ENCODE results near the gene CAMK4.

The CAMK4 gene

GRCh38 chr5:111486926-111487325 lies 262.7 kb downstream of the CAMK4 start:
- DNase-seq (ENCODE audit: low read depth): no peak

- no peak for DNase-seq (ENCODE audit: low read depth)
Observed at GRCh38 chr5:111488353-111488752, 264.2 kb downstream of the CAMK4 start.

- no peak for DNase-seq (ENCODE audit: low read depth)
Observed at GRCh38 chr5:111493031-111493430, 268.8 kb downstream of the CAMK4 start.

- DNase-seq (ENCODE audit: low read depth): no peak
Observed at GRCh38 chr5:111494355-111494999, 270.3 kb downstream of the CAMK4 start.

- DNase-seq (ENCODE audit: low read depth): no peak
Observed at GRCh38 chr5:111495159-111495558, 271.0 kb downstream of the CAMK4 start.

- DNase-seq (ENCODE audit: low read depth): no peak
Observed at GRCh38 chr5:111498346-111498745, 274.2 kb downstream of the CAMK4 start.

- DNase-seq (ENCODE audit: low read depth): no peak
Observed at GRCh38 chr5:111502956-111503355, 278.8 kb downstream of the CAMK4 start.

GRCh38 chr5:111505096-111505495 lies 280.9 kb downstream of the CAMK4 start:
- no peak for DNase-seq (ENCODE audit: low read depth)

GRCh38 chr5:111507276-111507675 lies 283.1 kb downstream of the CAMK4 start:
- DNase-seq (ENCODE audit: low read depth): no peak

- DNase-seq (ENCODE audit: low read depth): no peak
Observed at GRCh38 chr5:111509119-111509518, 284.9 kb downstream of the CAMK4 start.

- no peak for DNase-seq (ENCODE audit: low read depth)
Observed at GRCh38 chr5:111511174-111511830, 287.1 kb downstream of the CAMK4 start.

GRCh38 chr5:111511831-111512374 lies 287.7 kb downstream of the CAMK4 start:
- DNase-seq (ENCODE audit: low read depth): no peak

GRCh38 chr5:111512375-111513130 lies 288.4 kb downstream of the CAMK4 start, which contains the start of gene STARD4:
Gene STARD4 (minus strand): TSS chr5:111512535. CDS start chr5:111507433, 5,102 bp downstream.
- peak; percentile 80 for DNase-seq (ENCODE audit: low read depth)

GRCh38 chr5:111513131-111513520 lies 288.9 kb downstream of the CAMK4 start:
- DNase-seq (ENCODE audit: low read depth): no peak

- no peak for DNase-seq (ENCODE audit: low read depth)
Observed at GRCh38 chr5:111514087-111514486, 289.9 kb downstream of the CAMK4 start.

- DNase-seq (ENCODE audit: low read depth): no peak
Observed at GRCh38 chr5:111517853-111518501, 293.8 kb downstream of the CAMK4 start.

- no peak for DNase-seq (ENCODE audit: low read depth)
Observed at GRCh38 chr5:111518777-111519176, 294.6 kb downstream of the CAMK4 start.

- DNase-seq (ENCODE audit: low read depth): no peak
Observed at GRCh38 chr5:111520908-111521307, 296.7 kb downstream of the CAMK4 start.

- DNase-seq (ENCODE audit: low read depth): no peak
Observed at GRCh38 chr5:111528056-111528455, 303.9 kb downstream of the CAMK4 start.

GRCh38 chr5:111530298-111530740 lies 306.1 kb downstream of the CAMK4 start:
- DNase-seq (ENCODE audit: low read depth): no peak

GRCh38 chr5:111532886-111533582 lies 308.9 kb downstream of the CAMK4 start:
- no peak for DNase-seq (ENCODE audit: low read depth)

Measured in HS-5 (cell line).